ENCODE data around the gene DENND1A.

DNA sequence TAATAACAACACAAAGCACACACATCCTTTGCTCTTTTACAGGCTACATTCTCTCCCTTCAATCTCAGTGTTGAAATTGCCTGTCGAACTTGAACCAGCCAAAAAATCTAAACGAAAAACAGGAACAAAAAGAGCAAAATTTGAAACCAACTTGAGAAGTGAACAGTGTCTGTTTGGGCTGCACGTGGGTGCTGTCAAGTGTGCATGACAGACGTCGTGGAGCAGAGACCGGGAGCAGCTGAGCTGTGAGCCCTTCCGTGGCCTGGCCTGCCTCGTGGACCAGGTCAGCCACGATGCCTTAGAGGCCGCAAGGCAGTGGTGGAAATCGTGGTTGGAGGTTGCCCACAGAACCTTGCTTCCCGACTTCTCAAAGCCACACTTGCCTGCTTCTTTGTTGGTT lies 34.8 kb upstream of the DENND1A start:
- TF ChIP-seq, protein P1, sequence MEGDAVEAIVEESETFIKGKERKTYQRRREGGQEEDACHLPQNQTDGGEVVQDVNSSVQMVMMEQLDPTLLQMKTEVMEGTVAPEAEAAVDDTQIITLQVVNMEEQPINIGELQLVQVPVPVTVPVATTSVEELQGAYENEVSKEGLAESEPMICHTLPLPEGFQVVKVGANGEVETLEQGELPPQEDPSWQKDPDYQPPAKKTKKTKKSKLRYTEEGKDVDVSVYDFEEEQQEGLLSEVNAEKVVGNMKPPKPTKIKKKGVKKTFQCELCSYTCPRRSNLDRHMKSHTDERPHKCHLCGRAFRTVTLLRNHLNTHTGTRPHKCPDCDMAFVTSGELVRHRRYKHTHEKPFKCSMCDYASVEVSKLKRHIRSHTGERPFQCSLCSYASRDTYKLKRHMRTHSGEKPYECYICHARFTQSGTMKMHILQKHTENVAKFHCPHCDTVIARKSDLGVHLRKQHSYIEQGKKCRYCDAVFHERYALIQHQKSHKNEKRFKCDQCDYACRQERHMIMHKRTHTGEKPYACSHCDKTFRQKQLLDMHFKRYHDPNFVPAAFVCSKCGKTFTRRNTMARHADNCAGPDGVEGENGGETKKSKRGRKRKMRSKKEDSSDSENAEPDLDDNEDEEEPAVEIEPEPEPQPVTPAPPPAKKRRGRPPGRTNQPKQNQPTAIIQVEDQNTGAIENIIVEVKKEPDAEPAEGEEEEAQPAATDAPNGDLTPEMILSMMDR (IDR thresholded peaks at IDR 0.05) = no peak
- TF ChIP-seq POLR2A (IDR thresholded peaks at IDR 0.05) = no peak
